Adrenal gland (tissue), 5 donors: Measurements from ENCODE around the gene GPT2.

Experiments
- POLR2A ChIP-seq, 2 donors: fragments of 450-650 bp; IDR thresholded peaks; one replicate each; pipeline ENCODE4 v1.6.1; 2017; ENCODE audit warnings: antibody characterized with exemption in 2 of 2, mild to moderate bottlenecking in 2 of 2, moderate library complexity in 1 of 2
- TF ChIP-seq, protein P1 (sequence below), 6 experiments: fragments of 450-650 bp in 4 of 6; fragments of 200-600 bp in 2 of 6; sonication (generic) in 1 of 6; IDR thresholded peaks; 1 replicate in 5 of 6; 2 replicates in 1 of 6; pipeline versions ENCODE4 v1.5.1 to v1.8.0; 2016 to 2021; ENCODE audit warnings: antibody characterized with exemption in 6 of 6, mild to moderate bottlenecking in 2 of 6, moderate library complexity in 1 of 6
- donor health status: DM: no; HTN: no; CAD: no.

DNA sequence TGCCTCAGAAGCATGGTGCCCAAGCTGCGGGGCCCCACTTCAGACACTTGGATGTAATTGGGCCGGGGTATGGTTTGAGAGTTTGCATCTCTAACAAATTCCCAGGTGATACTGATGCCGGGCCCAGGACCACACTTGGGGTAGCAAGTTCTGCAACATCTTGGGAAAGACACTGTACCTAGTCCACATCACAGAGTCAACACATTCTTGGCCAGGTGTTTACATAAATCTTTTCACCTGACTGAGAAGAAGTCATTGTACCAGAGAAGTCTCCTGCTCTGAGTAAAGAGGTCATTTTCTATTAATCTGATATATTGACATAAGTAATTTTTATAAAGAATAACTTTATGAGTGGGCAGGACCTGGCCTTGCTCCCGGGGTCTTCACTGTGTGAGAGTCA is 27.5 kb downstream of the GPT2 start:
- no peak for TF ChIP-seq POLR2A (IDR thresholded peaks at IDR 0.05)
- TF ChIP-seq, protein P1, sequence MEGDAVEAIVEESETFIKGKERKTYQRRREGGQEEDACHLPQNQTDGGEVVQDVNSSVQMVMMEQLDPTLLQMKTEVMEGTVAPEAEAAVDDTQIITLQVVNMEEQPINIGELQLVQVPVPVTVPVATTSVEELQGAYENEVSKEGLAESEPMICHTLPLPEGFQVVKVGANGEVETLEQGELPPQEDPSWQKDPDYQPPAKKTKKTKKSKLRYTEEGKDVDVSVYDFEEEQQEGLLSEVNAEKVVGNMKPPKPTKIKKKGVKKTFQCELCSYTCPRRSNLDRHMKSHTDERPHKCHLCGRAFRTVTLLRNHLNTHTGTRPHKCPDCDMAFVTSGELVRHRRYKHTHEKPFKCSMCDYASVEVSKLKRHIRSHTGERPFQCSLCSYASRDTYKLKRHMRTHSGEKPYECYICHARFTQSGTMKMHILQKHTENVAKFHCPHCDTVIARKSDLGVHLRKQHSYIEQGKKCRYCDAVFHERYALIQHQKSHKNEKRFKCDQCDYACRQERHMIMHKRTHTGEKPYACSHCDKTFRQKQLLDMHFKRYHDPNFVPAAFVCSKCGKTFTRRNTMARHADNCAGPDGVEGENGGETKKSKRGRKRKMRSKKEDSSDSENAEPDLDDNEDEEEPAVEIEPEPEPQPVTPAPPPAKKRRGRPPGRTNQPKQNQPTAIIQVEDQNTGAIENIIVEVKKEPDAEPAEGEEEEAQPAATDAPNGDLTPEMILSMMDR (IDR thresholded peaks at IDR 0.05): no peak
